Mesenchymal stem cell (in vitro differentiated cells and primary cell): ENCODE results near the gene MEG3.

ENCODE experiments used
- DNase-seq: peaks from one replicate; pipeline ENCODE4 v3.0.0-alpha.2; 2013
- H2AFZ ChIP-seq: one replicate; pipeline ENCODE4 v1.6.1; 2013; ENCODE audit warnings: low read depth, mild to moderate bottlenecking, control low read depth, inconsistent platforms, low read length, moderate library complexity
- H2AK5ac ChIP-seq: 2 replicates; pipeline ENCODE4 v1.6.1; 2013; ENCODE audit warnings: low read length, moderate library complexity, mild to moderate bottlenecking, inconsistent platforms; ENCODE audit not compliant: severe bottlenecking
- H2BK120ac ChIP-seq: one replicate; pipeline ENCODE4 v1.6.1; 2013; ENCODE audit warnings: low read depth, mild to moderate bottlenecking, inconsistent platforms, low read length, moderate library complexity
- H2BK12ac ChIP-seq, 2 experiments: one replicate each; pipeline ENCODE4 v1.6.1; 2013; ENCODE audit warnings: inconsistent platforms in 2 of 2, low read length in 2 of 2, mild to moderate bottlenecking in 2 of 2, moderate library complexity in 2 of 2, control low read depth in 1 of 2
- H2BK15ac ChIP-seq: one replicate; pipeline ENCODE4 v1.6.1; 2013; ENCODE audit warnings: mild to moderate bottlenecking, low read depth, inconsistent platforms; ENCODE audit not compliant: poor library complexity, severe bottlenecking
- H2BK5ac ChIP-seq: 2 replicates; pipeline ENCODE4 v1.6.1; 2013; ENCODE audit warnings: low read depth, mild to moderate bottlenecking, low read length, control low read depth, inconsistent platforms; ENCODE audit not compliant: poor library complexity, severe bottlenecking
- H3K14ac ChIP-seq, 2 experiments: one replicate each; pipeline ENCODE4 v1.6.1; 2013; ENCODE audit warnings: inconsistent platforms in 2 of 2, low read length in 2 of 2, control low read depth in 1 of 2, mild to moderate bottlenecking in 1 of 2, moderate library complexity in 1 of 2
- H3K18ac ChIP-seq, 2 experiments: one replicate each; pipeline ENCODE4 v1.6.1; 2013; ENCODE audit warnings: inconsistent platforms in 2 of 2, low read length in 2 of 2, control low read depth in 1 of 2, low read depth in 1 of 2, mild to moderate bottlenecking in 1 of 2
- H3K23ac ChIP-seq, 2 experiments: one replicate each; pipeline ENCODE4 v1.6.1; 2013; ENCODE audit warnings: inconsistent platforms in 2 of 2, low read length in 2 of 2, mild to moderate bottlenecking in 2 of 2, moderate library complexity in 2 of 2, control low read depth in 1 of 2
- H3K27ac ChIP-seq: 2 replicates; pipeline ENCODE4 v1.5.1; 2013; ENCODE audit warnings: mild to moderate bottlenecking, moderate library complexity, low read length, control low read depth, inconsistent platforms; ENCODE audit not compliant: poor library complexity, severe bottlenecking
- H3K27me3 ChIP-seq, 2 experiments: 2 replicates each; pipeline versions ENCODE4 v1.6.1 to v1.7.0; 2013; ENCODE audit warnings: low read length in 2 of 2, mild to moderate bottlenecking in 2 of 2, moderate library complexity in 2 of 2, control low read depth in 1 of 2, inconsistent platforms in 1 of 2; ENCODE audit not compliant: control insufficient read depth in 1 of 2, insufficient read depth in 1 of 2
- H3K36me3 ChIP-seq, 2 experiments: 2 replicates each; pipeline versions ENCODE4 v1.6.1 to v1.7.0; 2013; ENCODE audit warnings: low read length in 2 of 2, control low read depth in 1 of 2, inconsistent platforms in 1 of 2, low read depth in 1 of 2, mild to moderate bottlenecking in 1 of 2; ENCODE audit not compliant: insufficient read depth in 2 of 2, control insufficient read depth in 1 of 2
- H3K4ac ChIP-seq, 2 experiments: one replicate each; pipeline ENCODE4 v1.6.1; 2013; ENCODE audit warnings: inconsistent platforms in 2 of 2, low read length in 2 of 2, mild to moderate bottlenecking in 2 of 2, moderate library complexity in 2 of 2, control low read depth in 1 of 2, low read depth in 1 of 2
- H3K4me1 ChIP-seq: 2 replicates; pipeline ENCODE4 v1.6.1; 2013; ENCODE audit warnings: low read depth, low read length, control low read depth; ENCODE audit not compliant: control insufficient read depth, insufficient read depth
- H3K4me2 ChIP-seq: 2 replicates; pipeline ENCODE4 v1.6.1; 2013; ENCODE audit warnings: low read length, mild to moderate bottlenecking, inconsistent platforms; ENCODE audit not compliant: poor library complexity, severe bottlenecking
- H3K4me3 ChIP-seq, 2 experiments: 2 replicates each; pipeline versions ENCODE4 v1.5.1 to v1.7.0; 2013; ENCODE audit warnings: low read length in 2 of 2, mild to moderate bottlenecking in 2 of 2, control low read depth in 1 of 2, low read depth in 1 of 2; ENCODE audit not compliant: insufficient read depth in 1 of 2
- H3K79me1 ChIP-seq: replicated peaks from 2 replicates; pipeline ENCODE4 v1.6.1; 2013; ENCODE audit warnings: mild to moderate bottlenecking, control low read depth, low read length, inconsistent platforms; ENCODE audit not compliant: poor library complexity, severe bottlenecking
- H3K9ac ChIP-seq: 2 replicates; pipeline ENCODE4 v1.7.0; 2013; ENCODE audit warnings: mild to moderate bottlenecking, low read length, moderate library complexity
- H3K9me3 ChIP-seq: 2 replicates; pipeline ENCODE4 v1.7.0; 2013; ENCODE audit warnings: mild to moderate bottlenecking, low read length; ENCODE audit not compliant: control insufficient read depth
- H4K8ac ChIP-seq: one replicate; pipeline ENCODE4 v1.6.1; 2013; ENCODE audit warnings: inconsistent platforms, mild to moderate bottlenecking, low read length, moderate library complexity
- H4K91ac ChIP-seq: one replicate; pipeline ENCODE4 v1.6.1; 2013; ENCODE audit warnings: mild to moderate bottlenecking, low read length, inconsistent platforms
- WGBS: methylation state at CpG from one replicate; pipeline ENCODE4 v1.1.7; 2013; ENCODE audit warnings: mixed read lengths; 5-methylcytosine and 5-hydroxymethylcytosine counted together

Gene MEG3

GRCh38 chr14:100786131-100786530, 39.8 kb upstream of the MEG3 start:
- H2BK5ac ChIP-seq, result no peak overlapping the region
- no peak overlapping the region for H3K9ac ChIP-seq
- H4K91ac ChIP-seq, result peak overlapping the region; percentile 70
- H3K36me3 ChIP-seq, result no peaks in the 10 kb centered on the region
- H3K14ac ChIP-seq, result peak overlapping the region in 1 of 2 experiments; percentile 41
- H3K4me1 ChIP-seq, result no peaks in the 10 kb centered on the region
- H2BK12ac ChIP-seq, result no peak overlapping the region
- H3K27ac ChIP-seq, result no peak overlapping the region
- H3K23ac ChIP-seq, result no peak overlapping the region
- no peak overlapping the region for H3K4me3 ChIP-seq
- no peak overlapping the region for H2BK15ac ChIP-seq
- H3K79me1 ChIP-seq, result no peaks in the 10 kb centered on the region
- H2AK5ac ChIP-seq, result no peak overlapping the region
- H2BK120ac ChIP-seq, result no peak overlapping the region
- no peak overlapping the region for H3K4ac ChIP-seq
- no peak overlapping the region for H2AFZ ChIP-seq
- H3K18ac ChIP-seq, result no peak overlapping the region
- no peak overlapping the region for H4K8ac ChIP-seq
- WGBS, result 69% methylated on average over 9 of the region's 11 CpGs
- H3K9me3 ChIP-seq, result no peaks in the 10 kb centered on the region
- DNase-seq, result no peak
- peaks cover 13 to 54% of the 10 kb centered on the region in 2 experiments for H3K27me3 ChIP-seq
- H3K4me2 ChIP-seq, result no peak overlapping the region

- Histone ChIP-seq H2AFZ (no peak overlapping the region), H3K36me3 (no peaks in the 10 kb centered on the region), H3K9ac (no peak overlapping the region), H3K4me1 (no peaks in the 10 kb centered on the region), H4K8ac (no peak overlapping the region), H3K27ac (no peak overlapping the region), H3K27me3 (peaks cover 13 to 54% of the 10 kb centered on the region in 2 experiments), H3K9me3 (no peaks in the 10 kb centered on the region), H3K4me3 (no peak overlapping the region), H2BK5ac (no peak overlapping the region), H4K91ac (no peak overlapping the region), H2BK120ac (no peak overlapping the region), H2AK5ac (no peak overlapping the region), H2BK12ac (no peak overlapping the region), H3K23ac (no peak overlapping the region), H3K14ac (no peak overlapping the region), H3K79me1 (no peaks in the 10 kb centered on the region), H2BK15ac (no peak overlapping the region), H3K4me2 (no peak overlapping the region), H3K4ac (no peak overlapping the region), H3K18ac (no peak overlapping the region)
- 88% methylated on average over 10 of the region's 11 CpGs for WGBS
- DNase-seq, result no peak
Measured at GRCh38 chr14:100786576-100787219, 39.2 kb upstream of the MEG3 start.

- H2BK12ac ChIP-seq, result no peak overlapping the region
- DNase-seq, result no peak
- H4K8ac ChIP-seq, result no peak overlapping the region
- no peak overlapping the region for H3K14ac ChIP-seq
- no peak overlapping the region for H3K4ac ChIP-seq
- H2BK15ac ChIP-seq, result no peak overlapping the region
- peaks cover 14 to 56% of the 10 kb centered on the region in 2 experiments for H3K27me3 ChIP-seq
- no peak overlapping the region for H3K9ac ChIP-seq
- H2AFZ ChIP-seq, result no peak overlapping the region
- no peaks in the 10 kb centered on the region for H3K36me3 ChIP-seq
- no peak overlapping the region for H4K91ac ChIP-seq
- no peaks in the 10 kb centered on the region for H3K9me3 ChIP-seq
- H2BK120ac ChIP-seq, result no peak overlapping the region
- H2AK5ac ChIP-seq, result no peak overlapping the region
- H3K18ac ChIP-seq, result no peak overlapping the region
- H3K4me3 ChIP-seq, result no peak overlapping the region
- no peak overlapping the region for H3K4me2 ChIP-seq
- H3K4me1 ChIP-seq, result no peaks in the 10 kb centered on the region
- H3K27ac ChIP-seq, result no peak overlapping the region
- WGBS, result 95% methylated on average over 14 of the region's 14 CpGs
- no peak overlapping the region for H3K23ac ChIP-seq
- no peak overlapping the region for H2BK5ac ChIP-seq
- no peaks in the 10 kb centered on the region for H3K79me1 ChIP-seq
Measured at GRCh38 chr14:100787659-100788058, 38.3 kb upstream of the MEG3 start.

- Histone ChIP-seq H2AK5ac (no peak overlapping the region), H2BK5ac (no peak overlapping the region), H3K36me3 (no peaks in the 10 kb centered on the region), H3K14ac (no peak overlapping the region), H3K4me2 (no peak overlapping the region), H2BK120ac (no peak overlapping the region), H4K8ac (no peak overlapping the region), H3K4me1 (no peaks in the 10 kb centered on the region), H3K4ac (no peak overlapping the region), H4K91ac (peak overlapping the region; percentile 15), H2BK15ac (peak overlapping the region; percentile 84), H3K18ac (peak overlapping the region in 1 of 2 experiments; percentile 68), H3K23ac (no peak overlapping the region), H3K27me3 (peaks cover 18 to 61% of the 10 kb centered on the region in 2 experiments), H2AFZ (no peak overlapping the region), H3K27ac (no peak overlapping the region), H2BK12ac (no peak overlapping the region), H3K4me3 (no peak overlapping the region), H3K9me3 (no peaks in the 10 kb centered on the region), H3K79me1 (no peaks in the 10 kb centered on the region), H3K9ac (no peak overlapping the region)
- no peak for DNase-seq
- 88% methylated on average over 6 of the region's 7 CpGs for WGBS
Measured at GRCh38 chr14:100788517-100788916, 37.4 kb upstream of the MEG3 start.
